Suprapubic skin (tissue), 4 donors: ENCODE data around the gene MTA3.

Source experiments
- CTCF ChIP-seq, 2 donors: fragments of 200-600 bp in 1 of 2; fragments of 450-650 bp in 1 of 2; sonication (generic) in 1 of 2; IDR thresholded peaks; one replicate each; pipeline ENCODE4 v1.5.1; 2016 to 2019; ENCODE audit warnings: antibody characterized with exemption in 2 of 2, mild to moderate bottlenecking in 1 of 2, moderate library complexity in 1 of 2
- EP300 ChIP-seq: sonication (generic); formaldehyde crosslinking; IDR thresholded peaks from one replicate; pipeline ENCODE4 v1.6.1; 2017; ENCODE audit warnings: antibody characterized with exemption
- POLR2AphosphoS5 ChIP-seq, 3 donors: sonication (generic); formaldehyde crosslinking; IDR thresholded peaks; one replicate each; pipeline ENCODE4 v1.6.1; 2017; ENCODE audit warnings: antibody characterized with exemption in 3 of 3

GRCh38 chr2:42653908-42654445, 85.5 kb downstream of the MTA3 start:
- TF ChIP-seq CTCF (IDR thresholded peaks at IDR 0.05) = no peak
- TF ChIP-seq EP300 = no peak
- no peak for TF ChIP-seq POLR2AphosphoS5 (IDR thresholded peaks at IDR 0.05)
